HG03354 (cell line): ENCODE results near the gene MAP2.
"Not testable (repeated sequence)": the region's sequence is repeated elsewhere in the genome, so short reads cannot be mapped to it uniquely, and the experiment has no call there.

Source experiments
- ATAC-seq: cut with Tn5 transposase; IDR thresholded peaks from one replicate; pipeline ENCODE4 v1.9.1; 2021; ENCODE audit warnings: mild to moderate bottlenecking; ENCODE audit not compliant: unreplicated experiment, poor library complexity, severe bottlenecking

Gene MAP2

GRCh38 chr2:209577376-209578357, 153.8 kb downstream of the MAP2 start:
- no peak for ATAC-seq

- ATAC-seq: no peak
Measured at GRCh38 chr2:209578394-209579001, 154.7 kb downstream of the MAP2 start.

GRCh38 chr2:209579230-209579749, 155.4 kb downstream of the MAP2 start:
- ATAC-seq: no peak

- ATAC-seq: no peak
Measured at GRCh38 chr2:209581040-209581439, 157.2 kb downstream of the MAP2 start.

GRCh38 chr2:209582281-209582680, 158.4 kb downstream of the MAP2 start:
- no peak for ATAC-seq

- ATAC-seq: no peak
Measured at GRCh38 chr2:209584472-209584871, 160.6 kb downstream of the MAP2 start.

GRCh38 chr2:209584915-209585314, 161.1 kb downstream of the MAP2 start:
- ATAC-seq: no peak

- ATAC-seq: no peak
Measured at GRCh38 chr2:209591021-209591420, 167.2 kb downstream of the MAP2 start.

- ATAC-seq: no peak
Measured at GRCh38 chr2:209592106-209592505, 168.3 kb downstream of the MAP2 start.

- ATAC-seq: no peak
Measured at GRCh38 chr2:209593930-209594329, 170.1 kb downstream of the MAP2 start.

GRCh38 chr2:209596262-209596661, 172.4 kb downstream of the MAP2 start:
- ATAC-seq: no peak

GRCh38 chr2:209598227-209598626, 174.4 kb downstream of the MAP2 start:
- ATAC-seq: not testable (repeated sequence)

GRCh38 chr2:209600341-209601171, 176.7 kb downstream of the MAP2 start:
- ATAC-seq: no peak

- no peak for ATAC-seq
Measured at GRCh38 chr2:209601497-209601896, 177.7 kb downstream of the MAP2 start.

GRCh38 chr2:209602259-209602658, 178.4 kb downstream of the MAP2 start:
- no peak for ATAC-seq

- no peak for ATAC-seq
Measured at GRCh38 chr2:209609531-209609930, 185.7 kb downstream of the MAP2 start.

- ATAC-seq: no peak
Measured at GRCh38 chr2:209610631-209611030, 186.8 kb downstream of the MAP2 start.

- ATAC-seq: no peak
Measured at GRCh38 chr2:209613649-209614305, 189.9 kb downstream of the MAP2 start.

GRCh38 chr2:209614690-209615369, 191.0 kb downstream of the MAP2 start:
- ATAC-seq: no peak
